Right lobe of liver (tissue), 6 donors: ENCODE measurements around the gene HCK. TPM values are rescaled to one million over a fixed set of nuclear protein-coding genes. Genes with fewer than 3 reads are reported as not detected.

ENCODE experiments used
- ATAC-seq, 4 donors: fragments of 200-7000 bp; cut with Tn5 transposase; one replicate each; pipeline ENCODE4 v1.9.1; 2020; ENCODE audit warnings: mild to moderate bottlenecking in 4 of 4, moderate library complexity in 4 of 4
- DNase-seq, 3 donors: peaks; one replicate each; pipeline ENCODE4 v3.0.0-alpha.2; 2020
- H3K27ac ChIP-seq, 3 donors: fragments of 200-600 bp; one replicate each; pipeline ENCODE4 v1.8.0; 2022
- H3K27me3 ChIP-seq, 2 donors: fragments of 200-600 bp; one replicate each; pipeline ENCODE4 v1.8.0; 2022
- H3K36me3 ChIP-seq, 4 donors: fragments of 200-600 bp; sonication (generic) in 1 of 4; one replicate each; pipeline versions ENCODE4 v1.5.1 to v1.8.0; 2017 to 2022; ENCODE audit warnings: control low read depth in 1 of 4
- H3K4me1 ChIP-seq, 4 donors: fragments of 200-600 bp; sonication (generic) in 1 of 4; one replicate each; pipeline versions ENCODE4 v1.5.1 to v1.8.0; 2017 to 2022; ENCODE audit warnings: control low read depth in 1 of 4
- H3K4me3 ChIP-seq, 3 donors: fragments of 200-600 bp; one replicate each; pipeline ENCODE4 v1.8.0; 2022
- H3K9me3 ChIP-seq, 4 donors: fragments of 200-600 bp; sonication (generic) in 1 of 4; one replicate each; pipeline versions ENCODE4 v1.5.1 to v1.8.0; 2017 to 2022; ENCODE audit warnings: control low read depth in 1 of 4
- CTCF ChIP-seq, 4 donors: fragments of 200-600 bp in 3 of 4; fragments of 450-650 bp in 1 of 4; IDR thresholded peaks; one replicate each; pipeline versions ENCODE4 v1.5.1 to v1.8.0; 2016 to 2022; ENCODE audit warnings: antibody characterized with exemption in 4 of 4, mild to moderate bottlenecking in 2 of 4
- POLR2A ChIP-seq: fragments of 450-650 bp; IDR thresholded peaks from one replicate; pipeline ENCODE4 v1.6.1; 2017; ENCODE audit warnings: antibody characterized with exemption, mild to moderate bottlenecking
- WGBS: methylation state at CpG from one replicate; pipeline ENCODE4 v1.1.6; 2018; ENCODE audit warnings: low coverage, low lambda C conversion rate; ENCODE audit not compliant: insufficient coverage; ENCODE audit errors: missing lambda C conversion rate; 5-methylcytosine and 5-hydroxymethylcytosine counted together
- intact Hi-C, 2 donors: fragments of 100-400 bp; cut with DNase I; formaldehyde crosslinking; loops; one replicate each; pipeline versions ENCODE4 v1.11.2 to v1.14.1; 2022
- total RNA-seq, 6 experiments: library from RNA; depleted of rRNA in 2 of 6; stranded (reverse); fragments of >200 nt in 2 of 6; fragmentation: NEBNext Ultra II Directional in 3 of 6; extraction: Animal tissue kit (Norgen Biotek cat#: 25700) in 3 of 6; gene quantifications; one replicate each; pipeline versions ENCODE4 v1.1.0 to v1.2.4, GENCODE V29; 2016 to 2023
- donor health status: DM: no; HTN: yes; CAD: no.
- donor health status: DM: no; HTN: no; CAD: no.
- donor health status: DM: no; HTN: no; CAD: no.
- donor health status: DM: no; HTN: yes; CAD: no.
- donor health status: DM: no; HTN: yes; CAD: no.

The HCK gene
- total RNA-seq, 6 experiments from 2014 or later = 2.9 to 17.1 (median 5.6) TPM

- WGBS = 60% methylated on average over 4 of the region's 6 CpGs
- TF ChIP-seq CTCF (IDR thresholded peaks at IDR 0.05) (no peak), POLR2A (no peak)
- intact Hi-C loops = loop anchor here in 1 of 2 donors (10.0 kb wide), 1 partner anchor 254 kb away; the partner anchor contains the start of gene FOXS1
- no peaks in the 10 kb centered on the region for H3K36me3 ChIP-seq
- H3K4me1 ChIP-seq = no peaks in the 10 kb centered on the region
- ATAC-seq = no peak
- H3K9me3 ChIP-seq = no peaks in the 10 kb centered on the region
- no peaks in the 10 kb centered on the region for H3K27me3 ChIP-seq
- no peak overlapping the region for H3K4me3 ChIP-seq
- no peak overlapping the region for H3K27ac ChIP-seq
- no peak for DNase-seq
Observed at GRCh38 chr20:32098786-32099185, 46.7 kb downstream of the HCK start.

GRCh38 chr20:32108814-32109391 is 56.9 kb downstream of the HCK start:
- intact Hi-C loops = no loop called here
- no peaks in the 10 kb centered on the region for H3K9me3 ChIP-seq
- no peak for ATAC-seq
- WGBS = 41% methylated on average over 5 of the region's 5 CpGs
- H3K4me3 ChIP-seq = peak overlapping the region in 2 of 3 donors; percentile 76 to 99
- no peak for TF ChIP-seq POLR2A
- TF ChIP-seq CTCF (IDR thresholded peaks at IDR 0.05) = no peak
- DNase-seq = peak in 1 of 3 donors; percentile 4
- no peaks in the 10 kb centered on the region for H3K36me3 ChIP-seq
- H3K27me3 ChIP-seq = no peaks in the 10 kb centered on the region
- H3K27ac ChIP-seq = peak overlapping the region in 2 of 3 donors; percentile 98 to 99
- peaks cover 0 to 31% (median 9%) of the 10 kb centered on the region in 4 donors for H3K4me1 ChIP-seq

DNA sequence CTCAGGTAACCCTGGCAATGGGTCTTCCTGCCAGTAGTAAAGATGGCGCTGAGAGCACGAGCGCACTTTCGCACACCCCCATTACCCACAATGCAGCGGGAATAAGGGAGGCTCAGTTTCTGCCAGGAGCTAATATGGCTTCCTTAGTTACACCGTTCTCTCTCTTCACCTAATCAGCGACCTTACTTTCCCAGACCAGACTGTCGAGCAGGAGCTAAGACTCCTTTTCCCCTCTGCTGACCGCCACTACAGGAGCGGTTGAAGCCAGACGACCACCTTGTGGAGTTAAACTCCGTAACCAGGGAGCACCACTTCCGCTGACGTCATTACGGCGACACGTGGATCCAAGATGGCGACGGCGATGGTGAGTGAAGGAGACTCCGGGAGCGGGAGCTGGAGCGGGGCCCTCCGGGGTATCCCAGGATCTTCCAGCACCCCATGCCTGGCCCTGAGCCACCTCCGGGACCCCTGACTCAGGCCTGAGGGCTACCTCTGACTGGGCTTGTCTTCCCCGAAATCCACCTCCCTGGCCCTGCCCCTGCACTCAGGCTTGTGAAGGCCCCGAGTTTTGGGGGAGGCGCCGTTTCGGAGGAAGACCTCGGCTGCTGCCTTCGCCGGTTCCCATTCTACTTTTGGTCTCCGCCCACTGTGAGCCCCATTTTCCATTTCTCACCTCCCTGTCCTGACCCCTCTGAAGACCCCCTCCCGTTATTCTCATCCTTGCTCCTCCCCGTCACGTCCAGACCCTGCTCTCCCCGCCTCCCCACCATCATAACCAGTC is 57.5 kb downstream of the HCK start, which contains the start of gene TM9SF4:
TM9SF4 (plus strand) TSS at position 323 of the 781 bp plus-strand sequence; CDS start at position 350, 27 bp downstream.
- WGBS = under 1% methylated on average over 31 of the region's 38 CpGs
- H3K27me3 ChIP-seq = no peaks in the 10 kb centered on the region
- H3K36me3 ChIP-seq = no peaks in the 10 kb centered on the region
- intact Hi-C loops = no loop called here
- H3K27ac ChIP-seq = peak within 1 kb of the TSS; percentile 96 to 99 (median 98)
- H3K4me1 ChIP-seq = peaks cover 0 to 31% (median 9%) of the 10 kb centered on the region in 4 donors
- no peaks in the 10 kb centered on the region for H3K9me3 ChIP-seq
- DNase-seq (peak; percentile 89 to 91 (median 90)), ATAC-seq (peak; percentile 87 to 94 (median 93))
- peak within 1 kb of the TSS; percentile 76 to 99 (median 93) for H3K4me3 ChIP-seq
- TF ChIP-seq CTCF (IDR thresholded peaks at IDR 0.05) = no peak
- peak; percentile 66 for TF ChIP-seq POLR2A

- 3% methylated on average over 8 of the region's 8 CpGs for WGBS
- TF ChIP-seq POLR2A = no peak
- TF ChIP-seq CTCF (IDR thresholded peaks at IDR 0.05) = no peak
- Histone ChIP-seq H3K36me3 (no peaks in the 10 kb centered on the region), H3K27me3 (no peaks in the 10 kb centered on the region), H3K27ac (peak overlapping the region; percentile 96 to 99 (median 98)), H3K4me3 (peak overlapping the region; percentile 76 to 99 (median 93)), H3K9me3 (no peaks in the 10 kb centered on the region), H3K4me1 (peaks cover 0 to 31% (median 9%) of the 10 kb centered on the region in 4 donors)
- ATAC-seq = peak in 3 of 4 donors; percentile 8 to 24 (median 16)
- intact Hi-C loops = no loop called here
- no peak for DNase-seq
Observed at GRCh38 chr20:32110173-32110704, 58.2 kb downstream of the HCK start.
